A549 (cell line): ENCODE measurements around the gene APC.

ENCODE experiments used
- BHLHE40 ChIP-seq: IDR thresholded peaks from 2 replicates; pipeline ENCODE4 v1.6.1; 2012; ENCODE audit warnings: low read depth, low read length, inconsistent platforms
- CEBPB ChIP-seq, 2 experiments: fragments of >200 bp in 1 of 2; sonication (Bioruptor Twin) in 1 of 2; formaldehyde crosslinking in 1 of 2; IDR thresholded peaks; 2 replicates each; pipeline ENCODE4 v1.6.1; 2012 to 2016
- CTCF ChIP-seq: fragments of >200 bp; sonication (Bioruptor Twin); formaldehyde crosslinking; IDR thresholded peaks from 3 replicates; pipeline ENCODE4 v1.5.1; 2016
- EP300 ChIP-seq, 2 experiments: fragments of >200 bp; sonication (Bioruptor Twin); formaldehyde crosslinking; IDR thresholded peaks; 2 replicates in 1 of 2; 3 replicates in 1 of 2; pipeline ENCODE4 v1.6.1; 2016 to 2017
- JUN ChIP-seq, 2 experiments: fragments of >200 bp; sonication (Bioruptor Twin); formaldehyde crosslinking; IDR thresholded peaks; 2 replicates in 1 of 2; 3 replicates in 1 of 2; pipeline ENCODE4 v1.6.1; 2016 to 2017
- KDM1A ChIP-seq: fragments of 200-600 bp; sonication (generic); IDR thresholded peaks from 2 replicates; pipeline ENCODE4 v1.6.1; 2016; ENCODE audit warnings: low read depth, mild to moderate bottlenecking
- PHF8 ChIP-seq: fragments of 200-600 bp; sonication (generic); IDR thresholded peaks from 2 replicates; pipeline ENCODE4 v1.6.1; 2016; ENCODE audit warnings: low read depth, mild to moderate bottlenecking, antibody characterized with exemption, moderate library complexity, borderline replicate concordance
- POLR2A ChIP-seq: IDR thresholded peaks from 2 replicates; pipeline ENCODE4 v1.6.1; 2012; ENCODE audit warnings: mild to moderate bottlenecking, low read length
- REST ChIP-seq: fragments of 200-600 bp; sonication (generic); IDR thresholded peaks from 2 replicates; pipeline ENCODE4 v1.6.1; 2016; ENCODE audit warnings: antibody characterized with exemption, mild to moderate bottlenecking, moderate library complexity

- TF ChIP-seq PHF8: no peak
- TF ChIP-seq CTCF: no peak
- no peak for TF ChIP-seq REST
- no peak for TF ChIP-seq CEBPB (IDR thresholded peaks at IDR 0.05)
- no peak for TF ChIP-seq JUN (IDR thresholded peaks at IDR 0.05)
- TF ChIP-seq POLR2A: no peak
- no peak for TF ChIP-seq KDM1A
- no peak for TF ChIP-seq BHLHE40
- TF ChIP-seq EP300 (IDR thresholded peaks at IDR 0.05): no peak
Observed at GRCh38 chr5:112869948-112870347, 132.3 kb downstream of the APC start.
